Vagina (tissue), 2 donors: ENCODE measurements around the gene DPYD. TPM values are rescaled to one million over a fixed set of nuclear protein-coding genes. Genes with fewer than 3 reads are reported as not detected.

Experiments
- DNase-seq, 2 donors: peaks; one replicate each; pipeline ENCODE4 v3.0.0-alpha.2; 2017; ENCODE audit errors: extremely low spot score in 2 of 2
- H3K27ac ChIP-seq: fragments of 200-600 bp; sonication (generic); one replicate; pipeline ENCODE4 v1.5.1; 2019
- H3K27me3 ChIP-seq: fragments of 200-600 bp; sonication (generic); one replicate; pipeline ENCODE4 v1.5.1; 2019
- H3K36me3 ChIP-seq, 2 donors: fragments of 200-600 bp; sonication (generic); one replicate each; pipeline ENCODE4 v1.5.1; 2017 to 2019
- H3K4me1 ChIP-seq: fragments of 200-600 bp; sonication (generic); one replicate; pipeline ENCODE4 v1.5.1; 2019
- H3K4me3 ChIP-seq, 2 donors: fragments of 200-600 bp; sonication (generic); 1 replicate in 1 of 2; 2 replicates in 1 of 2; pipeline ENCODE4 v1.5.1; 2016 to 2019
- H3K9me3 ChIP-seq: fragments of 200-600 bp; sonication (generic); one replicate; pipeline ENCODE4 v1.5.1; 2019
- POLR2A ChIP-seq, 2 donors: fragments of 450-650 bp; IDR thresholded peaks; one replicate each; pipeline ENCODE4 v1.6.1; 2017; ENCODE audit warnings: antibody characterized with exemption in 2 of 2, mild to moderate bottlenecking in 2 of 2, moderate library complexity in 2 of 2
- POLR2AphosphoS5 ChIP-seq, 2 donors: sonication (generic); formaldehyde crosslinking; IDR thresholded peaks; one replicate each; pipeline ENCODE4 v1.9.0; 2017; ENCODE audit warnings: antibody characterized with exemption in 2 of 2, mild to moderate bottlenecking in 2 of 2, low read depth in 1 of 2; ENCODE audit not compliant: insufficient read depth in 1 of 2
- intact Hi-C: fragments of 100-400 bp; cut with DNase I; formaldehyde crosslinking; loops from one replicate; pipeline ENCODE4 v1.15.1; 2023
- total RNA-seq: library from RNA; depleted of rRNA; stranded (reverse); fragments of >200 nt; gene quantifications from one replicate; pipeline ENCODE4 v1.2.3, GENCODE V29; 2016
- TF ChIP-seq, protein P1 (sequence below), 3 experiments: fragments of 450-650 bp in 2 of 3; fragments of 200-600 bp in 1 of 3; sonication (generic) in 1 of 3; IDR thresholded peaks; one replicate each; pipeline ENCODE4 v1.5.1; 2017 to 2019; ENCODE audit warnings: antibody characterized with exemption in 3 of 3, mild to moderate bottlenecking in 2 of 3, moderate library complexity in 2 of 3

The DPYD gene
- total RNA-seq, 1 donor from 2014 or later: 45.7 TPM

GRCh38 chr1:97740891-97741290, 179.9 kb downstream of the DPYD start:
- TF ChIP-seq, protein P1, sequence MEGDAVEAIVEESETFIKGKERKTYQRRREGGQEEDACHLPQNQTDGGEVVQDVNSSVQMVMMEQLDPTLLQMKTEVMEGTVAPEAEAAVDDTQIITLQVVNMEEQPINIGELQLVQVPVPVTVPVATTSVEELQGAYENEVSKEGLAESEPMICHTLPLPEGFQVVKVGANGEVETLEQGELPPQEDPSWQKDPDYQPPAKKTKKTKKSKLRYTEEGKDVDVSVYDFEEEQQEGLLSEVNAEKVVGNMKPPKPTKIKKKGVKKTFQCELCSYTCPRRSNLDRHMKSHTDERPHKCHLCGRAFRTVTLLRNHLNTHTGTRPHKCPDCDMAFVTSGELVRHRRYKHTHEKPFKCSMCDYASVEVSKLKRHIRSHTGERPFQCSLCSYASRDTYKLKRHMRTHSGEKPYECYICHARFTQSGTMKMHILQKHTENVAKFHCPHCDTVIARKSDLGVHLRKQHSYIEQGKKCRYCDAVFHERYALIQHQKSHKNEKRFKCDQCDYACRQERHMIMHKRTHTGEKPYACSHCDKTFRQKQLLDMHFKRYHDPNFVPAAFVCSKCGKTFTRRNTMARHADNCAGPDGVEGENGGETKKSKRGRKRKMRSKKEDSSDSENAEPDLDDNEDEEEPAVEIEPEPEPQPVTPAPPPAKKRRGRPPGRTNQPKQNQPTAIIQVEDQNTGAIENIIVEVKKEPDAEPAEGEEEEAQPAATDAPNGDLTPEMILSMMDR (IDR thresholded peaks at IDR 0.05): no peak
- TF ChIP-seq POLR2AphosphoS5 (IDR thresholded peaks at IDR 0.05; ENCODE audit: insufficient read depth in 1 of 2, low read depth in 1 of 2) (no peak), POLR2A (IDR thresholded peaks at IDR 0.05) (no peak)
- intact Hi-C loops: no loop called here
- no peaks in the 10 kb centered on the region for H3K27me3 ChIP-seq

DNA sequence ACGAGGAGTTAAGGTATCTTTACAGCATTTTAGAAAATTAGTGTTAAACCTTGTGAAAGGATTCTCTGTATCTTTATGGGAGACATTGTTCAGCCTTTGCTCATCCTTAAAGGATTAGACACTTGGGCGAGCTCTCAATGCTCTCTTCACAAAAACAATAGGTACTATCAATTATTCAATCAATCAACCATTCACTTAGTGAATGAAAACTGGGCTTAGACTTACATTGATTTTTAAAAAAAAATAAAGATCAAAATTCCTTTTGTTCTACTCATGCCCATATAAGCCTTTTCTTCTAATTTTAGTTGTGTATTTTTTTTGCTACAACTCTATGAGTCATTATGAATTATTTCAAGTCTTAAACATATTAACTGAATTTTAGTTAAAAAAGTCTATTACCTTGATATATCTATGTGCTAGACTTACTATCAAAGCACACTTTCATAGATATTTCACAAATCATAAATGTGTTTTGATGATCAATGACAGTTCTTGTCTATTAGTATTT, 181.2 kb downstream of the DPYD start:
- H3K36me3 ChIP-seq: no peaks in the 10 kb centered on the region
- H3K27ac ChIP-seq: no peak overlapping the region
- H3K4me1 ChIP-seq: no peaks in the 10 kb centered on the region
- no peak for DNase-seq
- TF ChIP-seq, protein P1 (IDR thresholded peaks at IDR 0.05): no peak
- no peak for TF ChIP-seq POLR2AphosphoS5 (IDR thresholded peaks at IDR 0.05; ENCODE audit: insufficient read depth in 1 of 2, low read depth in 1 of 2)
- TF ChIP-seq POLR2A (IDR thresholded peaks at IDR 0.05): no peak
- H3K4me3 ChIP-seq: no peak overlapping the region
- H3K9me3 ChIP-seq: no peaks in the 10 kb centered on the region
- H3K27me3 ChIP-seq: no peaks in the 10 kb centered on the region
- intact Hi-C loops: no loop called here

More at GRCh38 chr1:97740891-97741290, 179.9 kb downstream of the DPYD start:
- H3K4me1 ChIP-seq: no peaks in the 10 kb centered on the region
- H3K9me3 ChIP-seq: no peaks in the 10 kb centered on the region
- no peak overlapping the region for H3K27ac ChIP-seq
- H3K36me3 ChIP-seq: no peaks in the 10 kb centered on the region
- H3K4me3 ChIP-seq: no peak overlapping the region
- DNase-seq: no peak

GRCh38 chr1:97738270-97738669, 182.6 kb downstream of the DPYD start:
- Histone ChIP-seq H3K4me3 (no peak overlapping the region), H3K27ac (no peak overlapping the region), H3K27me3 (no peaks in the 10 kb centered on the region), H3K4me1 (no peaks in the 10 kb centered on the region), H3K36me3 (no peaks in the 10 kb centered on the region), H3K9me3 (no peaks in the 10 kb centered on the region)
- TF ChIP-seq POLR2A (IDR thresholded peaks at IDR 0.05): no peak
- DNase-seq: no peak
- intact Hi-C loops: no loop called here

- intact Hi-C loops: no loop called here
- Histone ChIP-seq H3K4me1 (no peaks in the 10 kb centered on the region), H3K9me3 (no peaks in the 10 kb centered on the region), H3K36me3 (no peaks in the 10 kb centered on the region), H3K4me3 (no peak overlapping the region), H3K27me3 (no peaks in the 10 kb centered on the region), H3K27ac (no peak overlapping the region)
- TF ChIP-seq, protein P1 (IDR thresholded peaks at IDR 0.05): no peak
- TF ChIP-seq POLR2A (IDR thresholded peaks at IDR 0.05): no peak
- TF ChIP-seq POLR2AphosphoS5 (IDR thresholded peaks at IDR 0.05; ENCODE audit: insufficient read depth in 1 of 2, low read depth in 1 of 2): no peak
- no peak for DNase-seq
Observed at GRCh38 chr1:97730271-97730670, 190.6 kb downstream of the DPYD start.

DNA sequence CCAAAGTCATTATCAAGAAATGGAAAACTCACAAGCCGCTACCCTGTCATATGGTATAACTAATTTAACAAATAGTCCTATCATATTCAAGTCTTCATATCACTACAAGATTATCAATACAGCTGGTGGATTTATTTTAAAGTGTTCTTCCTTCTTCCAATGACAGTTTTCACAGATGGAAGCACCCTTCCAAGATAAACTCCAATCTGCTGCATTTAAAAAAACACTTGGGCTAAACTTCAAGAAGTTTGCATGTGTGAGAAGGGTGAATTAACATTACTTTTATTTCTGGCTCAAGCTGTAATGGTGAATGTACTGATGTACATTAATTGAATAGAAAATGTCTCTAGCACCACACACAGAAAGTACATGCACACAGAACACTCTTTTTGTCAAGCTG, 192.4 kb downstream of the DPYD start:
- Histone ChIP-seq H3K9me3 (no peaks in the 10 kb centered on the region), H3K27me3 (no peaks in the 10 kb centered on the region), H3K36me3 (no peaks in the 10 kb centered on the region), H3K4me3 (no peak overlapping the region), H3K4me1 (no peaks in the 10 kb centered on the region), H3K27ac (no peak overlapping the region)
- intact Hi-C loops: no loop called here
- TF ChIP-seq POLR2A (IDR thresholded peaks at IDR 0.05) (no peak), POLR2AphosphoS5 (IDR thresholded peaks at IDR 0.05; ENCODE audit: insufficient read depth in 1 of 2, low read depth in 1 of 2) (no peak)
- TF ChIP-seq, protein P1 (IDR thresholded peaks at IDR 0.05): no peak
- DNase-seq: no peak
